ENCODE results near the gene QRFP. TPM values are rescaled to one million over a fixed set of nuclear protein-coding genes. Genes with fewer than 3 reads are reported as not detected.
A peak's percentile ranks its signal among the peaks of the same experiment; 100 is the strongest.

Gene QRFP
- total RNA-seq, 1 experiment from 2014 or later, result not detected

DNA sequence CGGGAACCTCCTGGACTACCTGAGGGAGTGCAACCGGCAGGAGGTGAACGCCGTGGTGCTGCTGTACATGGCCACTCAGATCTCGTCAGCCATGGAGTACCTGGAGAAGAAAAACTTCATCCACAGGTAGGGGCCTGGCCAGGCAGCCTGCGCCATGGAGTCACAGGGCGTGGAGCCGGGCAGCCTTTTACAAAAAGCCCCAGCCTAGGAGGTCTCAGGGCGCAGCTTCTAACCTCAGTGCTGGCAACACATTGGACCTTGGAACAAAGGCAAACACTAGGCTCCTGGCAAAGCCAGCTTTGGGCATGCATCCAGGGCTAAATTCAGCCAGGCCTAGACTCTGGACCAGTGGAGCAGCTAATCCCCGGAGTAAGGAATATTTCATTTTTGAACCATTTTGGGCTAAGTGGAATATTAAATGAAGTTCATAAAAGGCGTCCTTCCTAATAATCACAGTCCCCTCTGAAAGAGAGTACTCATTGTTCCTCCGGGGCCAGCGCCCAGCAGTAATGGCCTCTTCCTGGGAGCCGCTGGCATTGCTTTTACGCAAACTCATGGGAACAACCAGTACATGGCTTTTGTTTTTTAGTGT, 23.6 kb downstream of the QRFP start:
- Histone ChIP-seq H3K23me2 (ENCODE audit: insufficient read length, low read depth, low read length, poor library complexity, severe bottlenecking) (no peaks in the 10 kb centered on the region), H3K4me1 (ENCODE audit: insufficient read depth, low read length) (no peaks in the 10 kb centered on the region), H3K79me1 (ENCODE audit: insufficient read depth, low read depth, low read length, poor library complexity, severe bottlenecking) (no peaks in the 10 kb centered on the region), H3K56ac (ENCODE audit: insufficient read length, low read depth, low read length) (no peak overlapping the region), H3K14ac (ENCODE audit: insufficient read depth, low read length) (no peak overlapping the region), H3K9me3 (ENCODE audit: control insufficient read depth, low read depth, low read length) (no peaks in the 10 kb centered on the region), H2BK5ac (ENCODE audit: insufficient read length, low read length) (no peak overlapping the region), H3K27me3 (ENCODE audit: insufficient read depth, low read length) (no peaks in the 10 kb centered on the region), H3K4me2 (ENCODE audit: insufficient read depth, insufficient read length, low read length) (no peak overlapping the region), H4K20me1 (ENCODE audit: control insufficient read depth, insufficient read depth, insufficient read length) (no peaks in the 10 kb centered on the region), H3K4ac (ENCODE audit: low read depth, low read length) (no peak overlapping the region), H2BK20ac (ENCODE audit: low read depth, low read length, poor library complexity, severe bottlenecking) (no peak overlapping the region), H2BK15ac (ENCODE audit: low read depth, low read length) (no peak overlapping the region), H3T11ph (ENCODE audit: low read length) (no peak overlapping the region), H2AK5ac (ENCODE audit: insufficient read length, low read length) (no peak overlapping the region), H2BK120ac (ENCODE audit: low read depth, low read length, poor library complexity, severe bottlenecking) (no peak overlapping the region), H3K18ac (ENCODE audit: insufficient read length, low read depth, low read length) (no peak overlapping the region), H4K8ac (replicated peaks; ENCODE audit: insufficient read length, low read depth, low read length) (no peak overlapping the region), H4K91ac (ENCODE audit: insufficient read length, low read depth, low read length) (no peak overlapping the region), H2AFZ (ENCODE audit: low read length) (no peak overlapping the region), H3K79me2 (ENCODE audit: insufficient read depth, low read length) (no peaks in the 10 kb centered on the region), H4K5ac (ENCODE audit: insufficient read length, low read depth, low read length) (no peak overlapping the region), H3K23ac (ENCODE audit: insufficient read length, low read depth, low read length) (no peak overlapping the region), H3K27ac (ENCODE audit: insufficient read length, low read depth, low read length) (no peak overlapping the region), H3K9ac (ENCODE audit: extremely low read depth, insufficient read length, low read length) (no peak overlapping the region), H2BK12ac (ENCODE audit: insufficient read length, low read depth, low read length) (no peak overlapping the region)
- Mint-ChIP-seq H3K27ac (peak overlapping the region in 2 of 3 experiments; percentile 8 to 70; a peak in 2 of 7 replicates), H3K4me1 (no peaks in the 10 kb centered on the region), H3K36me3 (ENCODE audit: insufficient read depth in 1 of 3, low read depth in 3 of 3) (peaks cover 42 to 78% (median 75%) of the 10 kb centered on the region in 3 experiments), H3K9me3 (no peaks in the 10 kb centered on the region), H3K4me3 (no peak overlapping the region), H3K27me3 (ENCODE audit: low read depth) (no peaks in the 10 kb centered on the region)
- TF ChIP-seq, protein P1, sequence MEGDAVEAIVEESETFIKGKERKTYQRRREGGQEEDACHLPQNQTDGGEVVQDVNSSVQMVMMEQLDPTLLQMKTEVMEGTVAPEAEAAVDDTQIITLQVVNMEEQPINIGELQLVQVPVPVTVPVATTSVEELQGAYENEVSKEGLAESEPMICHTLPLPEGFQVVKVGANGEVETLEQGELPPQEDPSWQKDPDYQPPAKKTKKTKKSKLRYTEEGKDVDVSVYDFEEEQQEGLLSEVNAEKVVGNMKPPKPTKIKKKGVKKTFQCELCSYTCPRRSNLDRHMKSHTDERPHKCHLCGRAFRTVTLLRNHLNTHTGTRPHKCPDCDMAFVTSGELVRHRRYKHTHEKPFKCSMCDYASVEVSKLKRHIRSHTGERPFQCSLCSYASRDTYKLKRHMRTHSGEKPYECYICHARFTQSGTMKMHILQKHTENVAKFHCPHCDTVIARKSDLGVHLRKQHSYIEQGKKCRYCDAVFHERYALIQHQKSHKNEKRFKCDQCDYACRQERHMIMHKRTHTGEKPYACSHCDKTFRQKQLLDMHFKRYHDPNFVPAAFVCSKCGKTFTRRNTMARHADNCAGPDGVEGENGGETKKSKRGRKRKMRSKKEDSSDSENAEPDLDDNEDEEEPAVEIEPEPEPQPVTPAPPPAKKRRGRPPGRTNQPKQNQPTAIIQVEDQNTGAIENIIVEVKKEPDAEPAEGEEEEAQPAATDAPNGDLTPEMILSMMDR (conservative IDR thresholded peaks at IDR 0.05), result no peak
- no CpG with 5 or more reads among the region's 15 CpGs for WGBS (ENCODE audit: extremely low coverage, insufficient read length, low lambda C conversion rate)
- DNase-seq, result no peak
